Activated T-helper 2 cell treated with anti-CD3 and anti-CD28 coated beads, Interferon-gamma antibody, Interleukin-2, Interleukin-4, amounts not matched to agents 10 μg/mL and 5 μg/mL and 100 μg/mL, durations not matched to agents 14 hours and 24 hours and 36 hours (primary cell): ENCODE measurements around the gene GPC6. TPM values are rescaled to one million over a fixed set of nuclear protein-coding genes. Genes with fewer than 3 reads are reported as not detected.

Source experiments
- DNase-seq: peaks from one replicate; pipeline ENCODE4 v3.0.0; 2021; ENCODE audit warnings: low spot score
- H3K27ac Mint-ChIP-seq: one replicate; pipeline ENCODE4 v1.8.0; 2021; ENCODE audit warnings: mixed read lengths
- H3K27me3 Mint-ChIP-seq: one replicate; pipeline ENCODE4 v1.8.0; 2021; ENCODE audit warnings: low read depth, mixed read lengths
- H3K36me3 Mint-ChIP-seq: one replicate; pipeline ENCODE4 v1.8.0; 2021; ENCODE audit warnings: low read depth, mixed read lengths
- H3K4me1 Mint-ChIP-seq: one replicate; pipeline ENCODE4 v1.8.0; 2021; ENCODE audit warnings: low read depth, mixed read lengths
- H3K4me3 Mint-ChIP-seq: one replicate; pipeline ENCODE4 v1.8.0; 2021; ENCODE audit warnings: low read depth, mild to moderate bottlenecking, moderate library complexity, mixed read lengths
- H3K9me3 Mint-ChIP-seq: one replicate; pipeline ENCODE4 v1.8.0; 2021; ENCODE audit warnings: mixed read lengths
- intact Hi-C: fragments of 100-400 bp; cut with micrococcal nuclease; formaldehyde crosslinking; loops from one replicate; pipeline ENCODE4 v1.15.1; 2023
- total RNA-seq: library from RNA; stranded (reverse); gene quantifications from 2 replicates; pipeline ENCODE4 v1.2.3, GENCODE V29; 2022

GPC6 gene
- total RNA-seq, 1 donor from 2014 or later = not detected

GRCh38 chr13:93776936-93777335, 550.3 kb downstream of the GPC6 start:
- Mint-ChIP-seq H3K27me3 (no peaks in the 10 kb centered on the region), H3K4me3 (no peak overlapping the region), H3K4me1 (no peaks in the 10 kb centered on the region), H3K36me3 (no peaks in the 10 kb centered on the region), H3K27ac (no peak overlapping the region), H3K9me3 (no peaks in the 10 kb centered on the region)
- intact Hi-C loops = no loop called here
- DNase-seq = no peak

- DNase-seq = no peak
- no peak overlapping the region for H3K27ac Mint-ChIP-seq
- no peaks in the 10 kb centered on the region for H3K27me3 Mint-ChIP-seq
- no peaks in the 10 kb centered on the region for H3K9me3 Mint-ChIP-seq
- H3K4me3 Mint-ChIP-seq = no peak overlapping the region
- no peaks in the 10 kb centered on the region for H3K4me1 Mint-ChIP-seq
- no peaks in the 10 kb centered on the region for H3K36me3 Mint-ChIP-seq
- intact Hi-C loops = no loop called here
These were observed 550.9 kb downstream of the GPC6 start for GRCh38 chr13:93777504-93777903.

- intact Hi-C loops = no loop called here
- no peak overlapping the region for H3K4me3 Mint-ChIP-seq
- DNase-seq = no peak
- no peaks in the 10 kb centered on the region for H3K27me3 Mint-ChIP-seq
- H3K9me3 Mint-ChIP-seq = no peaks in the 10 kb centered on the region
- no peaks in the 10 kb centered on the region for H3K36me3 Mint-ChIP-seq
- no peaks in the 10 kb centered on the region for H3K4me1 Mint-ChIP-seq
- H3K27ac Mint-ChIP-seq = no peak overlapping the region
These were observed 551.9 kb downstream of the GPC6 start for GRCh38 chr13:93778548-93778947.

GRCh38 chr13:93784191-93784590, 557.6 kb downstream of the GPC6 start:
- Mint-ChIP-seq H3K36me3 (no peaks in the 10 kb centered on the region), H3K4me3 (no peak overlapping the region), H3K27ac (no peak overlapping the region), H3K9me3 (no peaks in the 10 kb centered on the region), H3K4me1 (no peaks in the 10 kb centered on the region), H3K27me3 (peaks cover 8% of the 10 kb centered on the region)
- intact Hi-C loops = no loop called here
- DNase-seq = no peak

- H3K36me3 Mint-ChIP-seq = no peaks in the 10 kb centered on the region
- no peaks in the 10 kb centered on the region for H3K9me3 Mint-ChIP-seq
- H3K27ac Mint-ChIP-seq = no peak overlapping the region
- H3K27me3 Mint-ChIP-seq = peaks cover 10% of the 10 kb centered on the region
- intact Hi-C loops = no loop called here
- no peaks in the 10 kb centered on the region for H3K4me1 Mint-ChIP-seq
- no peak overlapping the region for H3K4me3 Mint-ChIP-seq
- DNase-seq = no peak
These were observed 560.4 kb downstream of the GPC6 start for GRCh38 chr13:93786846-93787489.

- no peak for DNase-seq
- no peaks in the 10 kb centered on the region for H3K36me3 Mint-ChIP-seq
- no peaks in the 10 kb centered on the region for H3K9me3 Mint-ChIP-seq
- H3K27ac Mint-ChIP-seq = no peak overlapping the region
- no peak overlapping the region for H3K4me3 Mint-ChIP-seq
- intact Hi-C loops = no loop called here
- peaks cover 10% of the 10 kb centered on the region for H3K27me3 Mint-ChIP-seq
- H3K4me1 Mint-ChIP-seq = no peaks in the 10 kb centered on the region
These were observed 561.8 kb downstream of the GPC6 start for GRCh38 chr13:93788456-93788855.

GRCh38 chr13:93789058-93789457, 562.5 kb downstream of the GPC6 start:
- Mint-ChIP-seq H3K27ac (no peak overlapping the region), H3K9me3 (peaks cover 3% of the 10 kb centered on the region)
- DNase-seq = no peak

GRCh38 chr13:93794197-93794885, 567.7 kb downstream of the GPC6 start:
- Mint-ChIP-seq H3K27me3 (peaks cover 15% of the 10 kb centered on the region), H3K4me3 (no peak overlapping the region), H3K9me3 (peaks cover 12% of the 10 kb centered on the region), H3K27ac (no peak overlapping the region), H3K36me3 (no peaks in the 10 kb centered on the region), H3K4me1 (peaks cover 8% of the 10 kb centered on the region)
- intact Hi-C loops = loop anchor here (1.0 to 5.0 kb wide), 3 partner anchors 43 to 624 kb away; no protein-coding TSS in a partner anchor
- peak; percentile 16 for DNase-seq

More at GRCh38 chr13:93789058-93789457, 562.5 kb downstream of the GPC6 start:
- H3K4me1 Mint-ChIP-seq = peaks cover 3% of the 10 kb centered on the region
- intact Hi-C loops = no loop called here
- no peaks in the 10 kb centered on the region for H3K36me3 Mint-ChIP-seq
- H3K27me3 Mint-ChIP-seq = peaks cover 10% of the 10 kb centered on the region
- H3K4me3 Mint-ChIP-seq = no peak overlapping the region

GRCh38 chr13:93797463-93797862, 570.9 kb downstream of the GPC6 start:
- Mint-ChIP-seq H3K27me3 (peaks cover 18% of the 10 kb centered on the region), H3K4me3 (no peak overlapping the region), H3K27ac (no peak overlapping the region), H3K36me3 (no peaks in the 10 kb centered on the region), H3K9me3 (peaks cover 12% of the 10 kb centered on the region), H3K4me1 (peaks cover 8% of the 10 kb centered on the region)
- intact Hi-C loops = no loop called here
- DNase-seq = no peak

GRCh38 chr13:93800342-93800741, 573.7 kb downstream of the GPC6 start:
- Mint-ChIP-seq H3K27me3 (peaks cover 16% of the 10 kb centered on the region), H3K36me3 (no peaks in the 10 kb centered on the region), H3K27ac (no peak overlapping the region), H3K4me1 (no peaks in the 10 kb centered on the region), H3K9me3 (no peaks in the 10 kb centered on the region), H3K4me3 (no peak overlapping the region)
- intact Hi-C loops = no loop called here
- no peak for DNase-seq

GRCh38 chr13:93805736-93806135, 579.1 kb downstream of the GPC6 start:
- Mint-ChIP-seq H3K27me3 (peaks cover 3% of the 10 kb centered on the region), H3K4me1 (no peaks in the 10 kb centered on the region), H3K36me3 (no peaks in the 10 kb centered on the region)

GRCh38 chr13:93806861-93807260, 580.3 kb downstream of the GPC6 start:
- Mint-ChIP-seq H3K27ac (no peak overlapping the region), H3K9me3 (no peaks in the 10 kb centered on the region), H3K27me3 (peaks cover 3% of the 10 kb centered on the region), H3K4me3 (no peak overlapping the region), H3K36me3 (no peaks in the 10 kb centered on the region), H3K4me1 (no peaks in the 10 kb centered on the region)
- intact Hi-C loops = no loop called here
- no peak for DNase-seq

More at GRCh38 chr13:93805736-93806135, 579.1 kb downstream of the GPC6 start:
- DNase-seq = no peak
- intact Hi-C loops = no loop called here
- Mint-ChIP-seq H3K9me3 (no peaks in the 10 kb centered on the region), H3K4me3 (no peak overlapping the region), H3K27ac (no peak overlapping the region)

GRCh38 chr13:93810264-93810663, 583.7 kb downstream of the GPC6 start:
- H3K4me3 Mint-ChIP-seq = no peak overlapping the region
- intact Hi-C loops = no loop called here

More at GRCh38 chr13:93810264-93810663, 583.7 kb downstream of the GPC6 start:
- H3K27me3 Mint-ChIP-seq = no peaks in the 10 kb centered on the region
- DNase-seq = no peak
- no peaks in the 10 kb centered on the region for H3K36me3 Mint-ChIP-seq
- no peak overlapping the region for H3K27ac Mint-ChIP-seq
- no peaks in the 10 kb centered on the region for H3K9me3 Mint-ChIP-seq
- H3K4me1 Mint-ChIP-seq = no peaks in the 10 kb centered on the region
